NCI-H2227 treated with DMSO at 0.1 percent for 48 hours (cell line): ENCODE data around the gene PLVAP.
A peak's percentile ranks its signal among the peaks of the same experiment; 100 is the strongest.

Experiments
- DNase-seq: peaks from one replicate; lab custom pipeline; 2025; lab: John Stamatoyannopoulos, UW

Gene PLVAP, protein sequence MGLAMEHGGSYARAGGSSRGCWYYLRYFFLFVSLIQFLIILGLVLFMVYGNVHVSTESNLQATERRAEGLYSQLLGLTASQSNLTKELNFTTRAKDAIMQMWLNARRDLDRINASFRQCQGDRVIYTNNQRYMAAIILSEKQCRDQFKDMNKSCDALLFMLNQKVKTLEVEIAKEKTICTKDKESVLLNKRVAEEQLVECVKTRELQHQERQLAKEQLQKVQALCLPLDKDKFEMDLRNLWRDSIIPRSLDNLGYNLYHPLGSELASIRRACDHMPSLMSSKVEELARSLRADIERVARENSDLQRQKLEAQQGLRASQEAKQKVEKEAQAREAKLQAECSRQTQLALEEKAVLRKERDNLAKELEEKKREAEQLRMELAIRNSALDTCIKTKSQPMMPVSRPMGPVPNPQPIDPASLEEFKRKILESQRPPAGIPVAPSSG

DNA sequence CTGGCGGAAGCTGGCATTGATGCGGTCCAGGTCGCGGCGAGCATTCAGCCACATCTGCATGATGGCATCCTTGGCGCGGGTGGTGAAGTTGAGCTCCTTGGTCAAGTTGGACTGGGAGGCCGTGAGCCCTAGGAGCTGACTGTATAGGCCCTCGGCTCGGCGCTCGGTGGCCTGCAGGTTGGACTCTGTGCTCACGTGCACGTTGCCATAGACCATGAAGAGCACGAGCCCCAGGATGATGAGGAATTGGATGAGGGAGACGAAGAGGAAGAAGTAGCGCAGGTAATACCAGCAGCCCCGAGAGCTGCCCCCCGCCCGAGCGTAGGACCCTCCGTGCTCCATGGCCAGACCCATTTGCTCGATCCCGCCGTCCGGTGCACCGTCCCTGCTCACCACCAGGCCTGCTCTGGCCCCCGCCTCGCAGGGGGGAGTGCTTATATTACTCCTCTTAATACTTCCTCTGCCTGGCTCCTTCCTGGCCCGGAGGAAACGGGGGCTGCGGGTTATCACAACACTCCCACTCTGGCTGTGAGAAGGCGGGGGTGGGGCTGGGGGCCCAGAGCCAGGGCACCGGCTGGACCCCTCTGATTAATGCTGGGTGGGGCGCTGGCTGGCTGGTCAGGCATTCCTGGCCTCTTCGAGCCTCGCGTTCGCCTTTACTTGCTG is at the start of gene PLVAP:
Gene PLVAP, minus strand, starts transcription at position 408 of the 666 bp plus-strand sequence. Its CDS starts 54 bp downstream, at position 354.
- no peak for DNase-seq

DNA sequence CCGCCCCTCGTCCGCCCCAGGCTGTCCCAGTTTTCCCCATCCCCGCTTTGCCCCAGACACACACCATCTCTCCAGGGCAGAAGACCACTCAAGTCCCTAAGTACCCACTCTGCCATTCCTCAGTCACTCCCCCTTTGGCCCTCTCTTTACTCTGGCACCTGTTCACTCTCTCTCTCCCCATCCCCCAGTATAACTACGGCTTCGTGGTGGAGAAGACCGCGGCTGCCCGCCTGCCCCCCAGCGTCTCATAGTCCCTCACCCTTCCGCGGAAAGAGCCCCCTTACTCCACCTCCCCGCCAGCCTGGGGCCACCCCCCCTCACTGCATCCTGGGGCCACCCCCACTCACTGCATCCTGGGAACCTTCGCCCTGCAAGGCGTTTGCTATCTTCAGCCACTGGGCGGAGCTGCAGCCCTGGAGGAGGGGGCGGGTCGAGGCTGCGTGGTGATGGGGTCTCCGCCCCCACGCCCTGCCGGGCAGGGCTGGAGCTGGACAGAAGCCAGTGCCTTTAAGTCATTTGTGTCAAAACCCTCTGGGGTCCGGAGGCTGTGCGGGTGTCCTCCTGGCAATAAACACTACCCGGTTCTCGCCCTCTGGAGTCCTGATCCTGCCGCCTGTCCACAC is 47.7 kb upstream of the PLVAP start:
- peak; percentile 21 for DNase-seq

DNA sequence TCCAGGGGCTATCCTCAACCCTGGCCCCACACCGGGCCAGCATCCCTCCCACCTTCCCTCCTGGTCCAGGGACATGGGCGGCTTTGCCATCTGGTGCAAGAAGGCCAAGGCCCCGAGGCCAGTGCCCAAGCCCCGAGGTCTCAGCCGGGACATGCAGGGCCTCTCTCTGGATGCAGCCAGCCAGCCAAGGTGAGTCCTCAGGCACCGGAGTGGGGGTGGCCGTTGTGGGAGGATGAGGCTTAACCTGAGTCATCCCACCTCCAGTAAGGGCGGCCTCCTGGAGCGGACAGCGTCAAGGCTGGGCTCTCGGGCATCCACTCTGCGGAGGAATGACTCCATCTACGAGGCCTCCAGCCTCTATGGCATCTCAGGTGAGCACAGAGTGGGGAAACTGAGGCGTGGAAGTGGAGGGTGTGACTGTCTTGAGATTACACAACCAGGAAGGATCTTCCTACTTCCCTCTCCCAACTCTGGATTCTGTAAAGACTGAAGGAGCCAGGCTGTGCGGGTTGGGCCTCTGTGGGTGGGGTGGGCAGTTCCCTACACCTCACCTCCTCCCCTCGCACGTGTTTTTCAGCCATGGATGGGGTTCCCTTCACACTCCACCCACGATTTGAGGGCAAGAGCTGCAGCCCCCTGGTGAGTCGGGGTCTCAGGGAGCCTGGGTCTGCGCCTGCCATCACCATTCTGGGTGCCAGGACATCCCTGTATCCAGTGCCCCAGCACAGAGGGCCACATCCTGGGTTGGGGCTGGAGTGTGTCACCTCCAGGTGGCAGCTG is 46.5 kb upstream of the PLVAP start:
- no peak for DNase-seq

DNA sequence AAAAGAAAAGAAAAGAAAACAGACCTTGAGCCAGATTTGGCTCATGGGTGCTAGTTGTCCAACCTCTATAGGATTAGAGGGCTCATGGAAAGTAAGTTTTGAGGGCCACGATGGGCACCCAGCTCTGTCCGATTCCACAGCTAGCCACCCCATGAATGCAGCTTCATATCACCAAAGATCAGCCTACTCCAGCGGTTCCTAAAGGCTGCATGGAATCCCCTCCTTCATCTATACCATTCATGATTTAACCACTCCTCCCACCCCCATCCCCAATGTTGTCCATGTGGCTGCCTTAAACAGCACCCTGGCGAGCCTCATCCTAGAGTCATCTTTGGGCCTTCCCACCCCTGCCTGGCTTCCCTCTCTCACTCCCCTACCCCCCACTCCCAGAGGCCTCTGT is 44.8 kb upstream of the PLVAP start:
- no peak for DNase-seq

DNA sequence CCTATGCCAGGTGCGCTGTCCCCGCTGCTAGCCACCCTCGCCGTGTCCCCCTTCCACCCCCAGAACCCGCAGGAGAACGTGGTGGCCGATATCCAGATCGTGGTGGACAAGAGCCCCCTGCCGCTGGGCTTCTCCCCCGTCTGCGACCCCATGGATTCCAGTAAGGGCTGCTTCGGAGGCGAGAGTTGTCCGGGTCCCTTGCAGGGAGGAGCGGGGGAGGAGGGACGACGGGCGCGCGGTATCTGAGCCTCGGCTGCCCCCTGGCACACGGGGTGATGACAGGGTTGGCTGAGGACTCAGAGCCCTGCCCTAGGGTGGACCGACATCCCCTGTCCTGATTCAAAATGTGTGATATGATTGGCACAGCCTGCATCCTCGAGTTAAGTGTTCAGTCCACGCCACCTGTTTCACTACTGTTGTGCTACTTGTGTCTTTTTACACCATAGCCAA is 43.4 kb upstream of the PLVAP start:
- DNase-seq: peak; percentile 11

DNA sequence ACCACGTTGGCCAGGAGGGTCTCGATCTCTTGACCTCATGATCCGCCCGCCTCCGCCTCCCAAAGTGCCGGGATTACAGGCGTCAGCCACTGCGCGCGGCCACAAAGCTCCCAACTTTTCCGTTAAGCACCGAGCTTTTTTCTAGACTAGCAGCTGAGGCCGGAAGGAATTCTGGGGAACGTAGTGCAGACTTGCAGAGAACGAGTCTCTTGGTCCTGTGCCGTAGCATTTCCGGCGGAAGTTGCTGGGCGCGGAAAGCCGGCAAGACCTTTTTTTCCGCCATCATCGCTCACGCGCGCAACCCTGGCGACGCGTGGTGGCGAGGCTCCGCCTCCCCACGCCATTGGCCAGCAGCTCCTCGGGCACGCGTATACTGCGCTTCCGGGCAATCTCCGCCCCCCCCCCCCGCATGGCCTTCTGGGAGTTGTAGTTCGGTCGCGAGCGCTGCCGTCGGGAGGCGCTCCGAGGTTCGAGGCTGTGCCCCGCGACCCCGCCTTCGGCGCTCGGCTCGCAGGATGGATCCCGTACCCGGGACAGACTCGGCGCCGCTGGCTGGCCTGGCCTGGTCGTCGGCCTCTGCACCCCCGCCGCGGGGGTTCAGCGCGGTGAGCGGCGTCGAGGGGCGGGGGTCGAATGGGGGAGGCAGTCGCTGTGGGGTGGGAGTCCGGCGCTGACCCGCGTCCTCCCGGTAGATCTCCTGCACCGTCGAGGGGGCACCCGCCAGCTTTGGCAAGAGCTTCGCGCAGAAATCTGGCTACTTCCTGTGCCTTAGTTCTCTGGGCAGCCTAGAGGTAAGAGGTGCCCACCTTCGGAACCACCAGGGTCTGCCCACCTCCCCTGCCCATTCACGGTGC is 42.7 kb upstream of the PLVAP start, which contains the start of gene MVB12A:
Gene MVB12A, plus strand, starts transcription at position 427 of the 854 bp plus-strand sequence. Its CDS starts 89 bp downstream, at position 516.
- peak; percentile 95 for DNase-seq

DNA sequence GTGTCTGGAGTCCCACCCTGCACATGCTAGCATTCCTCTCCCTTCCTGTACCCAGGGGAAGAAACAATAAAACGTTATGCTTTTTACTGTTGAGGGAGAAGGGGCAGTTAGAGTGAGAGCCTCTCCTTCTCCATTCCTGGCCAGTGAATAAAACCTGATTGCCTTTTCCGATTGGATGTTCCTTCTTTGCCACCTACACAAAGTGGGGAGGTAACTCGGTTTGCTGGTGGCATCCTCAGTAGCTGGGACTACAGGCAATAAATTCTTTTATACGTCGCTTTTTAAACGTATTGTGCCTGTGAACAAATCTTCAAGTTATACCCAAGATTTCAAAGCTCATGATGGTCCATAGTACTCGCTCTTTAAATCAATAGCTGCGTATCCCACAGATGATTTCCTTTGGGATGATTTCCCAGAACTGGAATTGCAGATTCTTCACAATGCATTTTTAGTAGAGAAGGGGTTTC is 42.0 kb upstream of the PLVAP start:
- DNase-seq: no peak

DNA sequence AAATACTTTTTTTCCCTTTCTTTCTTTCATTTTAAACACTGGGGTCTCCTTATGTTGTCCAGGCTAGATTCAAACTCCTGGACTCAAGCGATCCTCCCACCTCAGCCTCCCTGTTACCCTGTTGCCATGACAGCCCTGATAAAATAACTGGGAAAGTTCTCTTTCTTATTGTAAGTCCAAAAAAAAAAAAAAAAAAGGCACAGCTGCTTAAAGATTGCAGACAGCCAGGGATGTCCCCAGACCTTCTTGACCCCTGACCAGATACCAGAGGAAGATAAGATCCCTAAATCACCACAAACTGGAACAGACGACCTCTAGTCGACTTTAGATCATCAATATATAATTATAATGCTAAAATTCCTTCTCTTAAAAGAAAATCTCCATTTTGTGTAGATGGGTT is 41.6 kb upstream of the PLVAP start:
- DNase-seq: no peak

DNA sequence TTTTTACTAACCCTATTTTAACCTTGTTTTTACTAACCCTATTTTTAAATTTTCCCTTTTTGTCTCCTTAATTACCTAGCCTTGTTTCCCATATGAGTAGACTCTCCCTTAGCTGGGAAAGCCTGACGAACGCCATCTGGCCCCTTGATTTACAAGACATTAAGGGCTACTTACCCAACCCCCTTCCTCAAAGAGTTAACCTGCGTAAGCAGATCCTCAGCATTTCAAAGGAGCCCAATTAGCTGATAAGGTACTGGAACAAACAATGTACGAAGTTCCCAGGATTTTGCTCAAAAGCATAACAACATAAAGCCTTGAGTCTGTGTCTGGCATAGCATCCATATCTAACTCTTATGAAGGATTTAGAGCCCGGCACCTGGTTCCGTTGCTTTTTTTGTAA is 38.0 kb upstream of the PLVAP start:
- DNase-seq: peak; percentile 7

DNA sequence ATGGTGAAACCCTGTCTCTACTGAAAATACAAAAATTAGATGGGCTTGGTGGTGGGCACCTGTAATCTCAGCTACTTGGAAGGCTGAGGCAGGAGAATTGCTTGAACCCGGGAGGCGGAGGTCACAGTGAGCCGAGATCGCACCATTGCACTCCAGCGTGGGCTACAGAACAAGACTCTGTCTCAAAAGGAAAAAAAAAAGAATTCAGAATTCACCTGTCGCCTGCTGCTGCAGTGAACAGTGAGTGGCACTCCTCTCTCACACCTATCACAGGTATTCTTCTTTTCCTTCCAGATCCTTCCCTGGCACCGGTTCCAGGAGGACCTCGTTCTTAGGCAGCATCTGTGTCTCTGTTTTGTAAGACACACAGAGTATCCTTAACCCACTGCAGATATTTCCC is 37.0 kb upstream of the PLVAP start:
- DNase-seq: no peak

DNA sequence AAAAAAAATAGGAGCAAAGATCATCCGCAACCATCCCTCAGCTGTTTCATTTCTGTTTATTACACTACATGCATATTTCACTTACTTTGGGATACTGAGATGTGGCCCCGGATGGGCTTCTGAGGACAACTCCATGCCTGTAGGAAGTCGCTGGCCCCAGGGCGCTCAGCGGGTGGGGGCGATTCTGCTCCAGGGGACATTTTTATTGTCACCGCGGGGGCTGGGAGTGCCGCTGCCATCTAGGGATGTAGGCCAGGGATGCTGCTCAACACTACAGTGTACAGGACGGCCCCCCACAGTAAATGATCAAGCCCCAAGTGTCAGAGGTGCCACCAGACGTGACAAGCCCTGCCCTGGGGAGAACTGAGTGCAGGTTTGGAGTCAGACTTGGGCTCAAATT is 34.7 kb upstream of the PLVAP start:
- DNase-seq: no peak

DNA sequence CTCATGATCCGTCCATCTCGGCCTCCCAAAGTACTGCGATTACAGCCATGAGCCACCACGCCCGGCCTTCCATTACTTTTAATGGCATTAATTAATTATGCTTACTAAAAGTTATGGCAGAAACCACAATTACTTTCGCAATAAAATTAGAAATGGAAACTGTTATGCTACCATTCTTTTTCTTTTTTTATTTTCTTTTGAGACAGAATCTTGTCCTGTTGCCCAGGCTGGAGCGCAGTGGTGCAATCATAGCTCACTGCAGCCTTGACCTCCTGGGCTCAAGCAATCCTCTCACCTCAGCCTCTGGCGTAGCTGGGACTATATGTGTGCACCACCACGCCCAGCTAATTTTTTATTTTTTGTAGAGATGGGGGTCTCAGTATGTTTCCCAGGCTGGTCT is 32.8 kb upstream of the PLVAP start:
- DNase-seq: no peak

DNA sequence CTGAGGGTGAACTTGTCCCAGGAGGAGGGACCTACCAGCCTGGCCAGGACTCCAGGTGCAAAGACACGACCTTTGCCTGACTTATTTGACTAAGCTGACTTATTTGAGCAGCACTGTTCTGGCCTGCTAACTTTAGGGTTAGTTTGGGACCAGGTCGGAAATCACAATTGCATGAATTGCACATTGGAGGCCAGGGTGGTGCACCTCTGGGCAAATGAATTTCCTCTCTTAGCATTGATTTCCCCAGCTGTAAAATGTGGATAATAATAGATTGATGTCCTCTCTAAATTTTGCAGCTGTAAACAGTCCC is 29.7 kb upstream of the PLVAP start:
- no peak for DNase-seq

DNA sequence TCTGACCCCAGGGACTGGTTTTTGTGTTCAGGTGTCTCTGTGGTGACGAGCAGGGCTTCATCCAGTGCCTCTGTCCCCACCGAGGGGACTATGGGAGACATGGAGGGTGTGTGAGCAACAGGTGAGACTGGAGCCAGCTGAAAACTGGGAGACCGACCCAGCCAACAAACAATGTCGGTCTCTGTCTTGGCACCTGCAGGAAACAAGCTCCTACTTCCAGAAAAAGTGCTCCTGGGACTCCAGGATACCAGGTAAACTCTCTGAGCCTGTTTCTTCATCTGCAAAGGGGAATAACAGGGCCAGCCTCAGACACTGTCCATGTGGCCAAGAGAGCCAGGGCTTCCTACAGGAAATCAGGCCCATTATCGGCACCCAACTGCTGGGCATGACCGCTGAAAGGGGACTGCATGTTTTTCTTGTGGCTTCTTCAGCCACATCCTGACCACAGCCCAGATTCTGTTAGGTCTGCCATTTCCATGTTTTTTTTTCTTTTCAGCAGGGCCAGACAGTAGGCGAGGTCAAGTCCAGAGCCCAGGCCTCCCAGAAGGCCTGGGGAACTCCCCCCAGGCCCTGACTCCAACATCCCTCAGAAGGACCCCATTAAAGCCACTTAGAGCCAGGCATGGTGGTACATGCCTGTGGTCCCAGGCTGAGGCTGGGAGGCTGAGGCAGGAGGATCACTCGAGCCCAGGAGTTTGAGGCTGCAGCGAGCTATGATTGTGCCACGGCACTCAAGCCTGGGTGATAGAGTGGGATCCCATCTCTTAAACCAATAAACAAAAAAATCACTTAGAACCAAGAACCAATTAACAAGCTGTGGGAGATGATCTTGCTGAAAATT is 29.1 kb upstream of the PLVAP start:
- no peak for DNase-seq

DNA sequence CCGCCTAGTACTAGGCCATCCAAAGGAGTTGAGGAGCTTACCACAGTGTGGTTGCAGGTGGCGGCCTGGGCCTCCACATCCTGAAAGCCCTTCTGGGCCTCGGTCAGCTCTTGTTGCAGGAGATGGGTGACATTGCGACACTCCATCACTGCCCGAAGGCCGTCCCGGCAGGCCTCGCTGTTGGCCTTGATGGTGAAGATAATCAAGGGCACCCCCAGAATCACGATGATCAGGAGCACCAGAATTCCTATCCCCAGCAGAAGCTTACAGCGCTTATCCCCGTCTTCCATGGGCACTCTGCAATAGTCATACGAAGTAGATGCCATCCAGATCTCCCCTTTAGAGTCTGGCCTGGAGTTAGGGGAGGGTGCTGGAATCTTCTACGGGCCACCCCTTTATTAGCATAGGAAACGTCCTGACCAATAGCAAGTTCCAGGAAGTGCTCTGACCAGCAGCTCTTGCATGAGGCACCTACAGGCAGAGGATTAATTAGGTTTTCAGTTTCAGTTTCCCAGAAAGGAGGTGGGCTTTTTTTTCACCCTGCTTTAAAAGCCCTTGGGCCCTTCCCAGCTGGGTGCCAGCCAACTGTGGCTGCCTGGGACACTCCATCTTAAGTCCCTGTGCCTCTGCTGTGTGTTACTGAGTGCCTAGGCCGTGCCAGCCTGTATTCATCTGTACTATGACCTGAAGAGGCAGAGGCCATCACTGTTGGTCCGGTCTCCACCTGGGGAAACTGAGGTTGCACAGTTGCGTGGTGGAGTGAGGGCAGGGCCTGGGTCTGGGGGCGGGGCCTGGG is 28.3 kb upstream of the PLVAP start, which contains the start of gene BST2:
Gene BST2, minus strand, starts transcription at position 381 of the 796 bp plus-strand sequence. Its CDS starts 55 bp downstream, at position 326.
- DNase-seq: no peak

DNA sequence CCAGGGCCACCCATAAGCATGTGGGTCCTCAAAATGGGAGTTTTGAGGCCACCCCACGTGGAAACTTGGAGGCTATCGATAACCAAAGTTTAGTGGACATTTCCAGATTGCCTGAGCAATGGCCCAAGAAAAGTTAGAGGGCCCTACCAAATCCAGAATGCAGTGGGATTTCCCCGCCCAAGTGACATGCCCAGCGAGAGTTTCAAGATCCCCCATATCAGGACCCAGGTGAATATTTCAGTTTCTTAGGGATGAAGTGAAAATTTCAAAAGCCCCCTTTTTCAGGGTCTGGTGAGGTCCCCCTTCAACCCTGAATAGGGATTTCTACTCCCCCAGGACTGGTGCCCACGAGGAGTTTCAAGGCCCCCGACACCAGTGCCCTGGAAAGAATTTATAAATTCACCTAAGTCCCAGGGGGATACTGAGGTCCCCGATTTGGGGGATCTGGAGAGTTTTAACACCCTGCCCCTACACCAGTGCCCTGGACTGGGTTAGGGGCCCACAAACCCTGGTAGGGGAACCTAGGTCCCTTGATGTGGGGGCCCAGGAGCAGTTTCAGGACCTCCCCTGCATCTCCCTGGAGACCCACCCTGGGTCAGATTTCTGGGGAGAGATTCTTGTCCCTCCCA is 27.6 kb upstream of the PLVAP start:
- no peak for DNase-seq

DNA sequence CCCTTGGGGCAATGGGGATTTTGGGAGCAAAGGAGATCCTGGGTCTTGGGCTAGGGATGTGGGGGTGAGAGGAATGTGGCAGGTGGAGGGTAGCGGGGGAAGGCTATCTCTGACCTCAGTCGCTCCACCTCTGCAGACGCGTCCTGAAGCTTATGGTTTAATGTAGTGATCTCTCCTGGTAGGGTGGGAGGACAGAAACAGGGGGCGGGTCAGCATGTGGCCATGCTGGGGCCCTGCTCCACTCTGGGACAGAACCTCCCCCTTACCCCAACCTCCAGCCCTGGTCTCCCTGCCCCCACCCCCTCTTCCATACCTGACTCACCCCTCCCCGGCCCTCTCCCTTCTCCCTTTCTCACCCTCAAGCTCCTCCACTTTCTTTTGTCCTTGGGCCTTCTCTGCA is 26.9 kb upstream of the PLVAP start:
- no peak for DNase-seq

DNA sequence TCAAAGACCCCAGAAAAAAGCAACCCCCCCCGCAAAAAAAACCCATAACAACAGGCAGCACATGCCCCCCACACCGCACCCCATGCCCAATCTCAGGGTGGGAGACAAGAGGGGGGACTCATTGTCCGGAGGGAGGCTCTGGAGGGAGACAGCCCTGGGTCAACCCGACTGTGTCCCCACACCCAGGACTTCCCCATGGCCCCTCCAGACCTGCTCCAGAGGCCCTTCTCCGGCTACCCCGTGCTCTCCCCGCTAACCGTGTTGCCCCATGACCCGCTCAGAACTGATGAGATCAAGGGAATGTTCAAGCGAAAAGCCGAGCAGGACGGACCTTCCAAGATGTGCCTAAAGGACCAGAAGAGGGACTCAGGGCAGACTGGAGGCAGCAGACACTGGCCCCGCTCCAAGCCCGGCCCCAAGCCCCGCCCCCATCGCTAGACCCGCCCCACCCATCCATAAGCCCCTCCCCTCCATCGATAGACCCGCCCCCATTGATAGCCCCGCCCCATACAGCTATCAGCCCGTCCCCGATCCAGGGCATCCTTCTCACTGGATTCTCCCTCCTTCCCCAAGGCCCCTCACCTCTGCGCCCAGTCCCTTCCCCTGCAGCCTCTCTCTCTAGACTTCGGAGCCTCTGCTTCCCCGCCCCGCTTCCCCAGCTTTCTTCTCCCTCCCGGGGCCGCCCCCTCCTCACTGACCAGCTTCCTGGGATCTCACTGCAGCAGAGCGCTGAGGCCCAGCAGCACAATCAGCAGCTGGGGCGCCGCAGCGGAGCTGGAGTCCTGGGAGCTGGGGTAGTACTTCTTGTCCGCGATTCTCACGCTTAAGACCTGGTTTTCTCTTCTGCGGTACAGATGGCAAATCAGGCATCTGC is 26.1 kb upstream of the PLVAP start:
- DNase-seq: no peak
